Measurements from ENCODE around the gene MCRIP2. TPM values are rescaled to one million over a fixed set of nuclear protein-coding genes. Genes with fewer than 3 reads are reported as not detected.

The MCRIP2 gene
- total and polyA plus RNA-seq, 11 donors, result 52.3 to 321 (median 97.0) TPM

DNA sequence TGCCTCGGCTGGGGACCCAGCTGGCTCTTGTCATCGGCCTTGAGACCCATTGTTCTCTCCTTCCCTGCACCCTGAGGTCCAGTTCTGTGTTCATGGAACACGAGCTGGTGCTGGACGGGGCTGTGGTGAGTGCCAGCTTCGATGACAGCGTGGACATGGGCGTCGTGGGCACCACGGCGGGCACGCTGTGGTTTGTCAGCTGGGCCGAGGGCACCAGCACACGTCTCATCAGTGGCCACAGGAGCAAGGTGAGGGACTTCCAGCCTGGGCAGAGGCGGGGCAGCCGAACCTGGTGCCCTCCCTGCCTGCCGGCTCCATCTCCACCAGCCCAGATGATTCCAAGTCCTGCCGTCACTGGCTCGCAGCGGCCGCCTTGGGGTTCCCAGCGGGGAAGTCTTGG lies 21.0 kb downstream of the MCRIP2 start:
- intact Hi-C loops (cut with DNase I), result loop anchor here in 4 of 10 donors (5.0 to 10.0 kb wide), 4 partner anchors 80 to 268 kb away; partner anchors contain the start of genes NME4 (in 2 of the 4) and RAB11FIP3 (in 1 of the 4)
- H3K4me3 ChIP-seq, result no peak overlapping the region
- 94 to 98% (median 96%) methylated on average over 17 to 21 of the region's 21 CpGs for WGBS, 4 donors
- TF ChIP-seq, protein P1, sequence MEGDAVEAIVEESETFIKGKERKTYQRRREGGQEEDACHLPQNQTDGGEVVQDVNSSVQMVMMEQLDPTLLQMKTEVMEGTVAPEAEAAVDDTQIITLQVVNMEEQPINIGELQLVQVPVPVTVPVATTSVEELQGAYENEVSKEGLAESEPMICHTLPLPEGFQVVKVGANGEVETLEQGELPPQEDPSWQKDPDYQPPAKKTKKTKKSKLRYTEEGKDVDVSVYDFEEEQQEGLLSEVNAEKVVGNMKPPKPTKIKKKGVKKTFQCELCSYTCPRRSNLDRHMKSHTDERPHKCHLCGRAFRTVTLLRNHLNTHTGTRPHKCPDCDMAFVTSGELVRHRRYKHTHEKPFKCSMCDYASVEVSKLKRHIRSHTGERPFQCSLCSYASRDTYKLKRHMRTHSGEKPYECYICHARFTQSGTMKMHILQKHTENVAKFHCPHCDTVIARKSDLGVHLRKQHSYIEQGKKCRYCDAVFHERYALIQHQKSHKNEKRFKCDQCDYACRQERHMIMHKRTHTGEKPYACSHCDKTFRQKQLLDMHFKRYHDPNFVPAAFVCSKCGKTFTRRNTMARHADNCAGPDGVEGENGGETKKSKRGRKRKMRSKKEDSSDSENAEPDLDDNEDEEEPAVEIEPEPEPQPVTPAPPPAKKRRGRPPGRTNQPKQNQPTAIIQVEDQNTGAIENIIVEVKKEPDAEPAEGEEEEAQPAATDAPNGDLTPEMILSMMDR (IDR thresholded peaks at IDR 0.05), result no peak
- no peak for TF ChIP-seq POLR2A (IDR thresholded peaks at IDR 0.05)
- no peak for DNase-seq
- H3K4me1 ChIP-seq, result peaks cover 3 to 24% (median 15%) of the 10 kb centered on the region in 12 donors
- H3K36me3 ChIP-seq, result peaks cover 0 to 7% (median 0%) of the 10 kb centered on the region in 9 donors
- no peaks in the 10 kb centered on the region for H3K27me3 ChIP-seq
- no peak overlapping the region for H3K27ac ChIP-seq
- no peaks in the 10 kb centered on the region for H3K9me3 ChIP-seq
- no peak for ATAC-seq

- intact Hi-C loops (cut with DNase I), result loop anchor here in 2 of 10 donors (10.0 kb wide), 2 partner anchors 242 to 272 kb away; partner anchors contain the start of genes NME4 (in 2 of the 2) and RAB11FIP3 (in 1 of the 2)
Observed at GRCh38 chr16:666572-666971, 24.9 kb downstream of the MCRIP2 start.

DNA sequence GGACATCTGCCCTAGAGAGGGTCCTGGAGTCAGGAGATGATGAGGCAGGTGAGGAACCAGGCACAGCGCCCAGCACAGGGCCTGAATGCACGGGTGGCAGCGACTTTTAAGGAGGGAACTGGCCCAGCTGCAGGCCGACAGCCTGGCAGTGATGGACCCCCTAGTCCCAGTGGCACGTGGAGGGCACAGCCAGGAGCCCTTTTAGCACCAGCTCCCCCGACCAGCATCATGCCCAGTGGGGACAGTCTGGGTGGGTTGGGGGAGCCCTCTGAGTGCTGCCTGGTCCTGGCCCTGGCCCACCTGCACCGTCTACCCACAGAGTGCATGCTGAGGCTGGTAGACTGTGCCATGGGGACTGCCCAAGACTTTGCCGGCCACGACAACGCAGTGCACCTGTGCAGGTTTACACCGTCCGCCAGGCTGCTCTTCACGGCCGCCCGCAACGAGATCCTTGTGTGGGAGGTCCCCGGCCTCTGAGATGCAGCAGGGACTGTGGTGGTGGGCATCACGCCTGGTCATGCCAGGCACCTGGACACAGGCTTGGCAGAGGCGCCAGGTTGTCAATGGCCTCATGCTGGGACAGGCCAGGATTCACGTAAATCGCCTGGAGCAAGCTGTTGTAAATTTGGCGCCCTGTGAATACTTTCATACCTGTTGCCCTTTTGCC lies 25.6 kb downstream of the MCRIP2 start:
- no peak for TF ChIP-seq POLR2A (IDR thresholded peaks at IDR 0.05)
- TF ChIP-seq, protein P1 (IDR thresholded peaks at IDR 0.05), result no peak
- DNase-seq (no peak), ATAC-seq (no peak)
- Histone ChIP-seq H3K9me3 (no peaks in the 10 kb centered on the region), H3K4me3 (peak overlapping the region in 10 of 12 donors; percentile 67 to 100 (median 94)), H3K36me3 (peaks cover 0 to 33% (median 31%) of the 10 kb centered on the region in 9 donors), H3K4me1 (peaks cover 6 to 22% (median 17%) of the 10 kb centered on the region in 12 donors), H3K27me3 (no peaks in the 10 kb centered on the region), H3K27ac (peak overlapping the region in 11 of 12 donors; percentile 66 to 99 (median 94))
- intact Hi-C loops (cut with DNase I), result loop anchor here in 2 of 10 donors (10.0 kb wide), 2 partner anchors 242 to 272 kb away; partner anchors contain the start of genes NME4 (in 2 of the 2) and RAB11FIP3 (in 1 of the 2)
- 78 to 88% (median 86%) methylated on average over 14 to 22 of the region's 22 CpGs for WGBS, 4 donors

More at GRCh38 chr16:666572-666971, 24.9 kb downstream of the MCRIP2 start:
- H3K36me3 ChIP-seq, result peaks cover 0 to 26% (median 24%) of the 10 kb centered on the region in 9 donors
- no peak for ATAC-seq
- H3K4me3 ChIP-seq, result no peak overlapping the region
- H3K4me1 ChIP-seq, result peaks cover 6 to 22% (median 18%) of the 10 kb centered on the region in 12 donors
- H3K27me3 ChIP-seq, result no peaks in the 10 kb centered on the region
- no peak overlapping the region for H3K27ac ChIP-seq
- H3K9me3 ChIP-seq, result no peaks in the 10 kb centered on the region
- no peak for TF ChIP-seq POLR2A (IDR thresholded peaks at IDR 0.05)
- TF ChIP-seq, protein P1 (IDR thresholded peaks at IDR 0.05), result no peak
- no peak for DNase-seq
- 87 to 93% (median 90%) methylated on average over 3 to 13 of the region's 13 CpGs for WGBS, 4 donors
